Measurements from ENCODE around the gene ROCK2. TPM values are rescaled to one million over a fixed set of nuclear protein-coding genes. Genes with fewer than 3 reads are reported as not detected.

The ROCK2 gene
- total RNA-seq, result 50.0 and 61.9 TPM in 2 replicates

GRCh38 chr2:11344342-11344955, at the start of gene ROCK2:
TSS of gene ROCK2 (minus strand) at chr2:11344636. CDS start at chr2:11344136, 500 bp downstream.

GRCh38 chr2:11155381-11156035, 188.9 kb downstream of the ROCK2 start, which contains the start of gene SLC66A3:
TSS of gene SLC66A3 (plus strand) at chr2:11155467. CDS start at chr2:11155547, 80 bp downstream.

Other genes with a start within 250 kb of the ROCK2 start
- 14.7 and 31.2 TPM in 2 replicates for gene SLC66A3, start 189.2 kb downstream of the ROCK2 start, total RNA-seq
- 11.6 and 14.6 TPM in 2 replicates for gene E2F6, start 121.5 kb upstream of the ROCK2 start, total RNA-seq
- under 0.01 and 0.30 TPM in 2 replicates for gene GREB1, start 189.4 kb upstream of the ROCK2 start, total RNA-seq

Data from epithelial cell of umbilical artery (primary cell).